NCI-H69 (cell line): ENCODE measurements around the gene PACS2.
"Not testable (repeated sequence)": the region's sequence is repeated elsewhere in the genome, so short reads cannot be mapped to it uniquely, and the experiment has no call there.

Experiments used
- DNase-seq: peaks from one replicate; lab custom pipeline; 2025; lab: John Stamatoyannopoulos, UW

PACS2 gene

GRCh38 chr14:105350450-105351244, 36.1 kb downstream of the PACS2 start:
- DNase-seq = no peak

DNA sequence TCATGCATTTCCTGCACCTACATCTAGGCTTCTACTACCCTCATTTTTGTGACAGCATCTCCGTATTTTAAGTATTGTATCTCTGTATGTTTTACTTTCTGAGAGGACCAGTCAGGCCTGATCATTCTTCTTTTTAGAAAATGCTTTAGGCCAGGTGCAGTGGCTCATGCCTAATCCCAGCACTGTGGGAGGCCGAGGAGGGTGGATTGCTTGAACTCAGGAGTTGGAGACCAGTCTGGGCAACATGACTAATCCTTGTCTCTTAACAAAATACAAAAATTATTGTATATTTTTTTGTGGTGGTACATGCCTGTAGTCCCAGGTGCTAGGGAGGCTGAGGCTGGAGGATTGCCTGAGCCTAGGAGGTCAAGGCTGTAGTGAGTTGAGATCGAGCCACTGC, 36.9 kb downstream of the PACS2 start:
- no peak for DNase-seq

DNA sequence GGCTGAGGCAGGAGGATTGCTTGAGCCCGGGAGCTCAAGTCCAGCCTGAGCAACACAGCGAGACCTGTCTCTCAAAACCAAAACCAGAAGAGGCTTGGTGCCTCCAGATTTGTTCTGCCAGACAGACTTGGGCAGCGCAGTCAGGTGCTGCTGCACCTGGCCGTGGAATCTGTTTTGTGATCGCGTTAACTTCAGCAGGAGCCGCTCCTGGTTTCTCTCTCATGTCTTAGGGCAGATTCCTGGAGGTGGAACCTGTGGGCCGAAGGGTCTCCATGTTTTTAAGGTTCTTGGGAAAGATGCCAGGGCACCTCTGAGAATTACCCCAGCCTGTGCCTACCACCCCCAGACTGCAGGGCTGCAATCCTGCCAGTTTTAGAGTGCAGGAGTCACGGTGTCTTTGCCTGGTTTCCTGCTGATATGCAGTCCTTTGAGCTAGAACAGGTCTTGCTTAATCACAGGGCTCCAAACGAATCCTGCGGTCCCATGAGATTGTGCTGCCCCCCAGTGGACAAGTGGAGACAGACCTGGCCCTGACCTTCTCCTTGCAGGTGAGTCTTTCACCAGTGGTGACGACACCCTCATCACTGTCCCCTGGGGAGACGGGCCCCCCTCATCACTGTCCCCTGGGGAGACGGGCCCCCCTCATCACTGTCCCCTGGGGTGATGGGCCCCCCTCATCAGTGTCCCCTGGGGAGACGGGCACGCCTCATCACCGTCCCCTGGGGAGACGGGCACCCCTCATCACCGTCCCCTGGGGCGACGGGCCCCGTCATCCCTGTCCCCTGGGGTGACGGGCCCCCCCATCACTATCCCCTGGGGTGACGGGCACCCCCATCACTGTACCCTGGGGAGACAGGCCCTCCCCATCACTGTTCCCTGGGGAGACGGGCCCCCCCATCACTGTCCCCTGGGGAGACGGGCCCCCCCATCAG, 37.6 kb downstream of the PACS2 start:
- DNase-seq = peak; percentile 92

GRCh38 chr14:105353136-105353535, 38.6 kb downstream of the PACS2 start:
- no peak for DNase-seq

DNA sequence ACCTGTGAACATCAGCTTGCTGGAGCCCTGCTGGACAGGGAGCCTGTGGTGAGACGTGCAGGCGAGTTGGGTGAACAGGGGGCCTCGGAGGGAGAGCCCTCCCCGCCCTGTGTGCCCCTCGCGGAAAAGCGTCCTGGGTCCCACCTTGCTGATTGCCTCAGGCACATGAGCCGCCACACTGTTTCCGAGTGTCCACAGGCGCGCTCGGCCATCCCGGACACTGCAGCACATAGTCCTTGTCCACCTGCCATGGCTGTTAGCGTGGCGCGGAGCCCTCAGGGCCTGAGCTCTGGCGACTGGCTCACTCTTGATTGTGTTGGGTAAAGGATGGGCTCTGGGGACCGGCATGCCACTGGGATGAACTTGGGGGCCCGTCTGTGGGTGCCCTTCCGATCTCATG, 40.0 kb downstream of the PACS2 start:
- DNase-seq = no peak

- DNase-seq = no peak
These were observed 40.6 kb downstream of the PACS2 start for GRCh38 chr14:105355049-105355575.

GRCh38 chr14:105355850-105356604, 41.5 kb downstream of the PACS2 start:
- DNase-seq = no peak

GRCh38 chr14:105356927-105357326, 42.4 kb downstream of the PACS2 start:
- DNase-seq = peak; percentile 38

GRCh38 chr14:105357626-105358025, 43.1 kb downstream of the PACS2 start:
- no peak for DNase-seq

- no peak for DNase-seq
These were observed 43.7 kb downstream of the PACS2 start for GRCh38 chr14:105358140-105358846.

DNA sequence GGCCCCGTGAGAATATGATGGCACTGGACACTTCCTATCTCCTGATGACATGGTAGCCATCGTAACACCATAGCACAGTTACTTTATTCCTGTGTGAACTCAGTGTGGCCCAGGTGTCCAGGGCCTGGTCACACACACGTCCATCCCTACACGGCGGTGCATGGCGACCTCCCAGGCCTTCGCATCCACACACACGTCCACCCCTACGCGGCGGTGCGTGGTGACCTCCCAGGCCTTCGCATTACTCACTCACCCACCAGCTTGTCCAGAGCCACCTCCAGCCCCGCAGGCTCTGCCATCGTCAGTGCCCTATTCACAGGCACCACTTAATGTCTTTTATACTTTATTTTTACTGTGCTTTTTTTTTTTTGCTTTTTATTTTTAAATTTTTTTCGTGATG, 44.4 kb downstream of the PACS2 start:
- DNase-seq = no peak

GRCh38 chr14:105361412-105361811, 46.9 kb downstream of the PACS2 start:
- DNase-seq = not testable (repeated sequence)

GRCh38 chr14:105363847-105364708, 49.5 kb downstream of the PACS2 start:
- DNase-seq = peak; percentile 32

- no peak for DNase-seq
These were observed 50.6 kb downstream of the PACS2 start for GRCh38 chr14:105365101-105365500.

DNA sequence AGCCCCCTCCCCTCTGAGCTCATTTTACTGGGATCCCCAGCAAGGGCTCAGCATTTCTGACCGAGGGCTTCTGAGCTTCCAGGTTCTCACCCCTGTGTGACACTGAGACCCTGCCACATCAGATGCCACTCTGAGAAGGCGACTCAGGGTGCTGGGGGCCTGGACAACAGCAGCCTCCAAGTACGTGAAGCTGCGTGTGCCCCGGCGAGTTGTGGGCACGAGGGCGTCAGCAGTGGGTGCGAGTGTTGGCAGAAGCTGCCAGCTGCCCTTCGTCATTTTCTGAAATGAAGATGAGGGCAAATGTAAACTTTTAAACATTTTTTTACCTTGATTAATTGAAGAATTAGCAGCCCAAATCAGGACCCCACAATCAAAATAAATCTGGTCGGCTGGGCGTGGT, 51.1 kb downstream of the PACS2 start:
- no peak for DNase-seq

DNA sequence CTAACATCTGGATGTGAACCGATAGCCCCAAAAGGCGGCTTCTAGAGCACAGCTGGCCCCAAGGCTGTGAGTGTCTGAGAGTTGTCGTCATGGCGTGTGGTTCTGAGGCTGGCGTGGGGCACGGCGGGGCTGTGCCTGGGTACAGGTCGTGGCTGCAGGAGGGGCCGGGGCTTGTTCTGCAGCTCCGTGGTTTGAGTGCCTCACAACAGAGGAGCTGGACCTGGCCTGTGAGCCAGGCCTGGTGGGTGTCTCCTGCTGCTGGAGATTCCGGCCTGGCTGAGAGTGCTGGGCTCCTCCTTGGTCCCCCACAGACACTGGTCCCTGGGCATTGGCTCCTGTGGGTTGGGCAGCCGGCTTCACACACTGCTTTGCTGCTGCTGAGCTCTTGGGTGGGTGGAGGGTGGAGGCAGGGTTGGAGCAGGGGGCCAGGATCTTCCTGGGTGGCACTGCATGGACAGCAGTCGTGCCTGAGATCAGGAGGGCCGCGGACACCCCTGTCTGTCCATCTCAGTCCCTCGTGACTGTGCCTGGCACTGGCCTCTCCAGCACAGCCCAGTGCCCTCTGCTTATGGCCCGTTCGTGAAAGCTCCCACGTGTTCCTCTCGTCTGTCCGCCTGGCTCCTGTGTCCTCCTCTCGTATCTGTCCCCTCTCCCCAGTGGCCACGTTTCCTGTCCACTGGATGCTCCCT, 52.0 kb downstream of the PACS2 start:
- DNase-seq = no peak

DNA sequence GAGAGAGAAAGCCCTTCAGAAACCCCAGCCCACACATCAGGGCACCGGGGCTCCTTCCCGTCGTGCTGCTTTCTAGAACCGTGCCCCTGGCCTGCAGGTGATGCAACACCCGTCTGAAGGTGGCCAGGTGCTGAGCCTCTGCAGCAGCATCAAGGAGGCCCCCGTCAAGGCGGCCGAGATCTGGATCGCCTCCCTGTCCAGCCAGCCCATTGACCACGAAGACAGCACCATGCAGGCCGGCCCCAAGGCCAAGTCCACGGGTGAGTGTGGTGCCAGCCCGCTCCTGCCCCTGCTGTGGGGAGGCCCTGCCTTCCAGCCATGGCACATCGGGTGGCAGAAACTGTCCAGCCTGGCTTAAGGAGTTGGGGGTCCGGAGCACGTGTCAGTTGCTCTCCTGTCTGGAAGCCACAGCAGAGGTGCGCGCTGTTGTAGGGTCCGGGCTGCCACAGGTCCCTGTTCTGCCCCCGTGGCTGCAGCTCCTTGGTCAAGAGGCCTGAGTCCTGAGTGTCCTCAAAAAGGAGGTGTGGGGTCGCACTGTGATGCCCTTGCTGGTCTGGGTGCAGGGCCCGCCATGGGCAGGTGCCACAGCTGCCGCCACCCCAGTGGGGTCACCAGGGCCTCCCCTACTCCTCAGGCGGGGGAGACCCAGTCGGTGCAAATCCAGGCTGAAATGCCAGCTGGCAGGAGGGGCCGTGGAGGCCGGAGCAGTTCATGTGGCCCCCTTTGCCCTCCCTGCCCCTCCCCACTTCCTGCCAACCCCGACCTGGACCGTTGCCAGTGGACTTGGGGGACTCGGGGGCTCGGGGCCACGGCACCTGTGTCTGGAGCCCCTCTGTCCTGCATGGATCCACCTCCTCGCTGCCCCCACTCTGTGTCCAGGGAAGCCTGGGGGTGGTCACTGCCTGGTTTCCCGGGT, 52.8 kb downstream of the PACS2 start:
- DNase-seq = no peak

DNA sequence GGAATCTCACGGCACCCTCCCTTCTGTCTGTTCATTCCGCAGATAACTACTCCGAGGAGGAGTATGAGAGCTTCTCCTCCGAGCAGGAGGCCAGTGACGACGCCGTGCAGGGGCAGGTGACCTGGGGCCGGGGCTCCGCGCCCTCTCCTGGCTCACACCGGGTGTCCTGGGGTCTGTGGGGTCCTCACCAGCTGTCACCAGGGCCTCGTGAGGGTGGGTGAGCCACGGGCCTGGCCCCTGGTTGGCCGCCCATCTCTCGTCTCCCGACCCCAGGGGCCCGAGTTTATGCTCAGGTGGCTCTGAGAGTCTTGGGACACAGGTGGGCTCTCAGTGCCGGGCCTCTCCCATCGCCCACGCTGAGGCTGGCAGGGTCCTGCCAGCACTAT, 53.5 kb downstream of the PACS2 start:
- DNase-seq = no peak

DNA sequence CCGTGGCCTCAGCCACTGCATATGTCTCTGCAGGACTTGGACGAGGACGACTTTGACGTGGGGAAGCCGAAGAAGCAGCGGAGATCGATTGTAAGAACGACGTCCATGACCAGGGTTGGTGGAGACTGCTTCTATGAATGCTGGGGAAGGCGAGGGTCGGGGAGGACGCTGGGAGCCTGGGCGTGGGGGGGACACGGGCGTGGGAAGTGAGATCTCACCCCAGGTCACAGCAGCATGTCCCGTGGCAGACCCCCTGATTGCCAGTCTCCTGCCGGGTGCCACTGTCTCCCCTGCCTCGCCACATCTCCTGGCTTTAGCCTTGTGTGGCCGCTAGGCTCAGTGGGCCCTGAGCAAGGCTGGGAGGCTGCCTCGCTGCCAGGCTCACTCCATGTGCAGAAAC, 53.9 kb downstream of the PACS2 start:
- DNase-seq = no peak
